GM12801 (cell line): ENCODE results near the gene PLEK.

Source experiments
- TF ChIP-seq, protein P1 (sequence below): IDR thresholded peaks from one replicate; pipeline ENCODE4 v1.5.1; 2011; ENCODE audit warnings: control low read depth; ENCODE audit not compliant: insufficient read length; ENCODE audit errors: extremely low read depth

PLEK gene

GRCh38 chr2:68414452-68414851 lies 49.4 kb downstream of the PLEK start:
- TF ChIP-seq, protein P1, sequence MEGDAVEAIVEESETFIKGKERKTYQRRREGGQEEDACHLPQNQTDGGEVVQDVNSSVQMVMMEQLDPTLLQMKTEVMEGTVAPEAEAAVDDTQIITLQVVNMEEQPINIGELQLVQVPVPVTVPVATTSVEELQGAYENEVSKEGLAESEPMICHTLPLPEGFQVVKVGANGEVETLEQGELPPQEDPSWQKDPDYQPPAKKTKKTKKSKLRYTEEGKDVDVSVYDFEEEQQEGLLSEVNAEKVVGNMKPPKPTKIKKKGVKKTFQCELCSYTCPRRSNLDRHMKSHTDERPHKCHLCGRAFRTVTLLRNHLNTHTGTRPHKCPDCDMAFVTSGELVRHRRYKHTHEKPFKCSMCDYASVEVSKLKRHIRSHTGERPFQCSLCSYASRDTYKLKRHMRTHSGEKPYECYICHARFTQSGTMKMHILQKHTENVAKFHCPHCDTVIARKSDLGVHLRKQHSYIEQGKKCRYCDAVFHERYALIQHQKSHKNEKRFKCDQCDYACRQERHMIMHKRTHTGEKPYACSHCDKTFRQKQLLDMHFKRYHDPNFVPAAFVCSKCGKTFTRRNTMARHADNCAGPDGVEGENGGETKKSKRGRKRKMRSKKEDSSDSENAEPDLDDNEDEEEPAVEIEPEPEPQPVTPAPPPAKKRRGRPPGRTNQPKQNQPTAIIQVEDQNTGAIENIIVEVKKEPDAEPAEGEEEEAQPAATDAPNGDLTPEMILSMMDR = no peak

DNA sequence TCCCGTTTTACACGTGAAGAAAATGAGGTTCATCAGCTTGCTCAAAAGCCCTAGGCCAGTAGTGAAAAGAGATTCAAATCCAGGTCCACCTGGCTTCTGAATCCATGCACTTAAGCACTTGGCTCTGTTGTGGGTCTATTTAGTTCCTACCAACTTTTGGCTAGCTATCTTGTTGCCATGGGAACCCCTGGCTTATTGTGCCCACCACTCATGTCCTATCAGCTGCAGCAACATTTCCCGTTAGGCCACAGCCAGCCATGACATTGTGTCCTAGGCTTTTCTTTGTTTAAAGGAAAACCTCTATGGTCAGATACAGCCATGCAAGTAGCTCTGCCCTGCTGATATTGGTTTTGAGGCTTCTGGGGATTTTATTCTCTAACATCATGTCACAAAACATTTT lies 49.8 kb downstream of the PLEK start:
- TF ChIP-seq, protein P1 = no peak

DNA sequence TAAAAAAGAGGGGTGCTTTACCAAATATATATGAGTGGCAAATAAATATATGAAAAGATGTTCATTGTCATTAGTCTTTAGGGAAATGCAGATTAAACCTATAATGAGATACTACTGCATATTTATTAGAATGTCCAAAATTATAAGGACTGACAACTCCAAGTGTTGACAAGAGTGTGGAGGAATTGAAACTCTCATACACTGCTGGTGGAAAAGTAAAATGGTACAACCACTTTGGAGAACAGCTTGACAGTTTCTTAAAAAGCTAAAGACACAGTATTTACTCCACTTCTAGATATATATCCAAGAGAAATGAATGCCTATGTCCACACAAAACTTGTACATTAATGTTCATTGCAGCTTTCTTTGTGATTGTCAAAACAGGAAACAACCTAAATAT lies 50.4 kb downstream of the PLEK start:
- TF ChIP-seq, protein P1 = no peak

DNA sequence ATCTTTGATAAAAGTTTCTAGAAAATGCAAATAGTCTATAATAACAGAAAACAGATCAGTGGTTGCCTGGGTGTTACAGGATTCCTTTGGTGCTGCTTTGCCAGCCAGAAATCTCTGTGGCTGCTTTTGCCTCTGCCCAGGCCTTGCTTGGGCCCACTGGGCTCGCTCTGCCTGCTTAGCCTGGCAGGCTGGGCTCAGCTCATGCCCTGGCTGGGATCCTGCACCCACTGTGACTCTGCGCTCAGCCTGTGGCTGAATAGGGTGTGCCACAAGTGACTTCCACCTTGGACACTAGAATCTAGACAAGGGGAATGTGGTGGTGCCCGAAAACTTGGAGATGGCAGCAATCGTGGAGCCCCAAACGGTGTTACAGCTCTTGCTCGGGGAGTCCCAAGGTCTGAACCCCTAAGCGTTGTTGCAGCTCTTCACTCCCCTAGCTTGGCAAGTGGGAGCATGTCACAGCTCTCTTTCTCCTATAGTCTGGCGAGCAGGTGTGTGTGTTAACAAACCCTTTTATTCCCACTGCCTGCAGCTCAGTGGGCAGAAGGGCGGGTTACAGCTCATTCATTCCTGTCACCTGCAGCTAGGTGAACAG lies 51.1 kb downstream of the PLEK start:
- TF ChIP-seq, protein P1 = no peak

DNA sequence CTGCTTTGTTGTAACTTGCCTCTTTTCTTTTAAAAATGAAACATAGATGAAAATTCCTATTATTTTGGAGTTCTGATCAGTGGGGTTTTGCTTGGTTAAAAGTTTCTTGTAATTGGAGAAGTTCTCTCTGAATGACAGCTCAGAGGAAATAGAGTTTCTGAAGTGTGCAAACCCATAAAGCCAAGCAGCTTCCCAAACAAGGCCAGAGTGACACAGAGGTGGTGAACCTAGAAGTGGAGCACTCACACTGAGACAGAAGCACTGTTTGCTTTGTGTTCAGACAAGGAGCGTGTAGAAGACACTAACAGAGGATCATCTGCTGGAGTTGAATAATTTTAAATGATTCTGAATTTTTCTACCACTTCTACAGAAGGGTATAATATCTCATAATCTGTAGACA lies 52.8 kb downstream of the PLEK start:
- TF ChIP-seq, protein P1 = no peak

- TF ChIP-seq, protein P1 = no peak
These were observed 53.3 kb downstream of the PLEK start for GRCh38 chr2:68418419-68418818.

DNA sequence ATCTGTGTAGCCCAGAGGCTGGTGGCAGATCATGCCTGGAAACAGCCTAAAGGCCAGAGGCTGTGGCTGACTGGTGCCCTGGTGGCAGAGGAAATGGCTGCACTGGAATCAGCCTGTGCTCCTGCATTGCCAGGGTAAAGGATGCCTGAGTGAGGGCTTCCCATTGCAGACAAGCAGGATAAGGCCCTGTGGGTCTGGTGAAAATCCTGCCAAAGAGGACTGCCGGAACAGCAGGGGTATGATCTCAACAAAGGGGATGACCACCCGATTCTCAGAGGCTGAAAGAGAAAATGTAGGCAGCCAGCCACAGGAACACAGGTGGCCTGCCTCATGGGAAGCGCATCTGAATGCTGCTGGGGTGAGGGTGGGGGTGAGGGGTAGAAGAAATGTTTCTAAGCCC lies 53.8 kb downstream of the PLEK start:
- TF ChIP-seq, protein P1 = no peak
